GM06990 (cell line): ENCODE results near the gene ATF3.

Source experiments
- DNase-seq: peaks from one replicate; pipeline ENCODE4 v3.0.0-alpha.2; 2011; ENCODE audit not compliant: insufficient read length; ENCODE audit errors: extremely low read depth
- H3K27me3 ChIP-seq: replicated peaks from 2 replicates; pipeline ENCODE4 v1.6.0; 2011; ENCODE audit warnings: low read length; ENCODE audit not compliant: control insufficient read depth, insufficient read depth
- H3K36me3 ChIP-seq: 2 replicates; pipeline ENCODE4 v1.5.1; 2011; ENCODE audit warnings: low read length; ENCODE audit not compliant: control insufficient read depth, insufficient read depth
- H3K4me3 ChIP-seq: replicated peaks from 2 replicates; pipeline ENCODE4 v1.5.1; 2011; ENCODE audit warnings: low read depth, mild to moderate bottlenecking, control low read depth, low read length
- TF ChIP-seq, protein P1 (sequence below): IDR thresholded peaks from 2 replicates; pipeline ENCODE4 v1.5.1; 2011; ENCODE audit warnings: low read length, control low read depth, mild to moderate bottlenecking, inconsistent platforms; ENCODE audit not compliant: insufficient read depth, poor library complexity, severe bottlenecking

The ATF3 gene

DNA sequence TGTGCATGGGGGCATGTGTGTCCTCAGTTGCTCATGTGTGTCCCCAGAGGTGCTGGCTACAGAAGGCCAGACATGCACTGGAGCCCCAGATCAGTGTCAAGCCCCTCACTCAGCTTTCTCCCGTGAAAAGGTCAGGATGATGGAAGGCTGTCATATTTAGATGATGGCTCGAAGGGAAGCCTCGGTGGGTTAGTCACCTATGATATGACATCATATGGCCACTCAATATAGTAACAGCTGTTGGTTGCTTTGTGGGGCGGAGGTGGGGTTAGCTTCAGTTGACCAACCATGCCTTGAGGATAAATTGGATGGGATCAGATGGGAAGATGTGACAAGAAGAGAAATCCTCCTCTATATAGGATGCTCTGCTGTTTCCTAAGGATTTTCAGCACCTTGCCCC, 43.5 kb upstream of the ATF3 start:
- TF ChIP-seq, protein P1, sequence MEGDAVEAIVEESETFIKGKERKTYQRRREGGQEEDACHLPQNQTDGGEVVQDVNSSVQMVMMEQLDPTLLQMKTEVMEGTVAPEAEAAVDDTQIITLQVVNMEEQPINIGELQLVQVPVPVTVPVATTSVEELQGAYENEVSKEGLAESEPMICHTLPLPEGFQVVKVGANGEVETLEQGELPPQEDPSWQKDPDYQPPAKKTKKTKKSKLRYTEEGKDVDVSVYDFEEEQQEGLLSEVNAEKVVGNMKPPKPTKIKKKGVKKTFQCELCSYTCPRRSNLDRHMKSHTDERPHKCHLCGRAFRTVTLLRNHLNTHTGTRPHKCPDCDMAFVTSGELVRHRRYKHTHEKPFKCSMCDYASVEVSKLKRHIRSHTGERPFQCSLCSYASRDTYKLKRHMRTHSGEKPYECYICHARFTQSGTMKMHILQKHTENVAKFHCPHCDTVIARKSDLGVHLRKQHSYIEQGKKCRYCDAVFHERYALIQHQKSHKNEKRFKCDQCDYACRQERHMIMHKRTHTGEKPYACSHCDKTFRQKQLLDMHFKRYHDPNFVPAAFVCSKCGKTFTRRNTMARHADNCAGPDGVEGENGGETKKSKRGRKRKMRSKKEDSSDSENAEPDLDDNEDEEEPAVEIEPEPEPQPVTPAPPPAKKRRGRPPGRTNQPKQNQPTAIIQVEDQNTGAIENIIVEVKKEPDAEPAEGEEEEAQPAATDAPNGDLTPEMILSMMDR, result no peak
- no peak for DNase-seq
- Histone ChIP-seq H3K27me3 (no peaks in the 10 kb centered on the region), H3K4me3 (no peak overlapping the region), H3K36me3 (no peaks in the 10 kb centered on the region)

DNA sequence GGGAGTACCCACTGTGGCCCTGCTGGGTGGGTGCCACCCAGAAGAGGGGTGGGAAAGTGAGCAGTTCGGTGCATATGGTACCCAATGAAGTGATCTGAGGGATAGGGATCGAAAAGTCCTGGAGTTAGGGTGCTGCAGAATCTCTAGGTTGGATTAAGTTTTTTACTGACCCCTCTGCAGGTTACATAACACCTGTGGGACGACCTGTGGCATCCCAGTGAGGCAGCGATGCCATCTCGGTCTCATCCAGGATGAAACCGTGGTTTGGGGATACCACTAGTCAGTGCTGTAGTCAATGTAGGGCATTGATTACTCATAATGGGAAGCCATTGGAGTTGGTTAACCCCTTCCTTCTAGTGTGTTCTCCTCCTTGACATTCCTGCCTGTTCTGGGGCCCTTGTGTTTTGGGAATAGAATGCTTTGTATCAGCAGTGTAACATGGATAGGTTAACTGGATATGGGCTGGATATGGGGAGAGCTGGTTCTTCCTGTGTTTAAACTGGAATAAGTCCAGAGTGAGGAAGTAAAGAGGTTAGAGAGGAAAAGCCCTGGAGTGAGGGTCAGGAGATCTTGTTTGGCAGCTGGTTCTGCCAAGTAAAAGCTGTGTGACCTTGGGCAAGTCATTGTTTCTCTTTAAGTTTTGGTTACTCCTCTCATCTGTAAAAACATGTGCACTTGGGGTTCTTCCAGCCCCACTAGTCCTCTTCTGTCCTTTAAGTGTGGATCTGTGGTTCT, 42.8 kb upstream of the ATF3 start:
- TF ChIP-seq, protein P1, result no peak
- no peaks in the 10 kb centered on the region for H3K36me3 ChIP-seq
- H3K27me3 ChIP-seq, result no peaks in the 10 kb centered on the region
- no peak overlapping the region; the same call in 1 of the 2 replicates for H3K4me3 ChIP-seq
- DNase-seq, result no peak

DNA sequence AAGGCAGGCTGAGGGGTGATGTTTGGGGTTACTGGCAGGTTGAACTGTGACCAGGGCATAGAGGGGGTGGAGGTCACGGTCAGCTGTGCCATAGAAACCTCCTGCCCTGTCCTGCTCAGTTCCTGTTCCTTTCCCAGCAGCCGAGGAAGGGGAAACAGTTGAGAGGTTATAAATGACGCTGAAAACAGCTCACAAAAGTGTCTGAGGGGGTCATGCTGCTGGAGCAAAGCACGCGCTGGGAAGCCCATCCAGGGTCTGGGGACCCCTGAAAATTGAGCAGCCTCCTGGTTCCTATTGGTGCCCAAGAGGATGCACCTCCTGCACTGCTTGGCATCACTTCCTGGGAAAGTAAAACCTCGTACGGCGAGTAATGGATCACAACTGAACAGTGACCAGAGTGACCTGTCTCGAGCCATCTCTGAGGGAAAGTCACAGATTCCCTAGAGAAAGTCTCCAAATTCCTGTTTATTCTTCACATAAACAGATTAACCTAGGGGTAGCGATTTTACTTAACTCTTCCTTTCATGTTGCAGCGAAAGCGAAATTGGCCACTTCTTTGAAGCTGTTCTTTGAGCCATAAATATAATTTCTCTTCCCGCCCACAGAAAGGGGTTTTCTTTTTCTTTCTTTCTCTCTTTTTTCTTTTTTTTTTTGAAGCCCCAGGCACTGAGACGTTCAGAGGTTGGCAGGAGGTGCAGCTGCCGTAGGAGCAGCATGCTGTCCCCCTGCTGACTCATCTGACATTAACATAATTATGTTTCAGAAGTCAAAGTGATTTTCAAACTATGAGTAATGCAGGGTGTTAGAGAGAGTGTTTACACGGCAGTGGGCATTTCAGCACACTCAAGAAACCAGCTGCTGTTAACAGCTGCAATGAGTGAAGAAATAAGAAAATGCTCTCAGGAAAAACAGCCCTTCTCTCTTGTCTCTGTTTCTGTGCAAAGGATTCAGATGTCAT, 41.8 kb upstream of the ATF3 start:
- Histone ChIP-seq H3K27me3 (no peaks in the 10 kb centered on the region), H3K4me3 (peak overlapping the region; percentile 48), H3K36me3 (no peaks in the 10 kb centered on the region)
- DNase-seq, result peak; percentile 75
- TF ChIP-seq, protein P1, result no peak

DNA sequence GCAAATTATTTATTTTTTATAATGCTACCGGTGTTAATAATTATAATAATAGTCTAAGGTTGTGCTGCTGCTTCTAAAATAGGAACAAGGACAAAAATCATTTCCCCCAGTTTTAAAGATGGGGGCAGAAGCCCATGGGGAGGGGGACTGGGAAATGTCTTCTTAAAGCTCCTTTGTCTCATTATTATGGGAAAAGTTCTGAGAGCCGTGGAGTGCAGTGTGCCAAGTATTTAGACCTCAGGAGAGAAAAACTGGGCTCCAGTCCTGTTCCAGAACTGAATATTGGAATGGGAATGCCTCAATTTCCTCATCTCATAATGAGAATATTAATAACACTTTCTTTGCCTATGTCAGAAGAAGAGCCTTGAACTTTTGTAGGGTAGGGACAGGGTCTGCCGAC, 40.9 kb upstream of the ATF3 start:
- no peak for DNase-seq

DNA sequence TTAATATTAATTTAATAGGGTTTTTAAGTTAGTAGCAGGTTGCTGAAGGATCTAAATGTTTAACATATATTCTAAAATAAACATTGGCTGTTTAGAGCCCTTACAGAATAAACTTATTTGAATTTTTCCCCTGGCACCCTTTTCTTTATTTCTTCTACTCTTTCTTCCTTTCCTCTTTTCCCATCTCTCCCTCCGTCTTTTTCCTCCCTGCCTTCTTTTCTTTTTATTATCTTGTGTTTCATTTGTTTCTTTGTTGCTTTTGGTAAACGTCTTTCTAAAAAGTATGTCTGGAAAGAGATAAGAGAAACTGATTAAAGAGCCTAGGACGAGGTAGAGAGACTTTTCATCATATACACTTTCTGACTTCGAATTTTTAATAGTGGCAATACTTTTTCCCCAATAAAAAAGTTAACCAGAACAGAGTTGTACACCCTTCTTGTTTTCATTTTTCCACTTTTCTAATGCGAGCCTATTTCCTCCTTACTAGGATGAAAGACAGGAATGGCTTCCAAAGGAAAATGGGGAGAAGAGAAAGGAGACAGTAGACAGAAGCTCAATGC, 39.5 kb upstream of the ATF3 start:
- H3K27me3 ChIP-seq, result no peaks in the 10 kb centered on the region
- DNase-seq, result no peak
- H3K4me3 ChIP-seq, result no peak overlapping the region
- TF ChIP-seq, protein P1, result no peak
- no peaks in the 10 kb centered on the region for H3K36me3 ChIP-seq

More for the DNA sequence above, 40.9 kb upstream of the ATF3 start:
- H3K27me3 ChIP-seq, result no peaks in the 10 kb centered on the region
- no peaks in the 10 kb centered on the region for H3K36me3 ChIP-seq
- TF ChIP-seq, protein P1, result no peak
- H3K4me3 ChIP-seq, result no peak overlapping the region
